GM23338 (cell line): ENCODE measurements around the gene GPR146. TPM values are rescaled to one million over a fixed set of nuclear protein-coding genes. Genes with fewer than 3 reads are reported as not detected.

ENCODE experiments used
- ATAC-seq: fragments of 200-7000 bp; cut with Tn5 transposase; 3 replicates; pipeline ENCODE4 v1.9.1; 2020
- DNase-seq: peaks from one replicate; pipeline ENCODE4 v3.0.0-alpha.2; 2015; ENCODE audit warnings: low spot score
- H2AFZ ChIP-seq: fragments of 200-600 bp; sonication (generic); 2 replicates; pipeline ENCODE4 v1.8.0; 2016; ENCODE audit warnings: antibody characterized with exemption, mild to moderate bottlenecking, moderate library complexity
- H3F3A ChIP-seq: fragments of 200-600 bp; sonication (generic); replicated peaks from 2 replicates; pipeline ENCODE4 v1.8.0; 2017; ENCODE audit warnings: antibody characterized with exemption, mixed run types, low read depth
- H3K27ac ChIP-seq: fragments of 200-600 bp; sonication (generic); 2 replicates; pipeline ENCODE4 v1.6.1; 2016; ENCODE audit warnings: low read depth
- H3K27me3 ChIP-seq: fragments of 200-600 bp; sonication (generic); 2 replicates; pipeline ENCODE4 v1.8.0; 2016; ENCODE audit warnings: mild to moderate bottlenecking, mixed run types, moderate library complexity; ENCODE audit not compliant: insufficient read depth
- H3K36me3 ChIP-seq: fragments of 200-600 bp; sonication (generic); 2 replicates; pipeline ENCODE4 v1.8.0; 2016; ENCODE audit warnings: mild to moderate bottlenecking; ENCODE audit not compliant: insufficient read depth
- H3K4me1 ChIP-seq: fragments of 200-600 bp; sonication (generic); 2 replicates; pipeline ENCODE4 v1.8.0; 2016; ENCODE audit warnings: mild to moderate bottlenecking, moderate library complexity; ENCODE audit not compliant: insufficient read depth
- H3K4me2 ChIP-seq: fragments of 200-600 bp; sonication (generic); 2 replicates; pipeline ENCODE4 v1.7.1; 2017; ENCODE audit warnings: mixed run types
- H3K4me3 ChIP-seq: fragments of 200-600 bp; sonication (generic); 2 replicates; pipeline ENCODE4 v1.6.1; 2016; ENCODE audit warnings: mixed run types
- H3K79me2 ChIP-seq: fragments of 200-600 bp; sonication (generic); replicated peaks from 2 replicates; pipeline ENCODE4 v1.8.0; 2017; ENCODE audit warnings: mild to moderate bottlenecking; ENCODE audit not compliant: insufficient read depth
- H3K9me2 ChIP-seq: fragments of 200-600 bp; sonication (generic); 2 replicates; pipeline ENCODE4 v1.8.0; 2017; ENCODE audit not compliant: insufficient read depth
- H4K20me1 ChIP-seq: fragments of 200-600 bp; sonication (generic); replicated peaks from 2 replicates; pipeline ENCODE4 v1.8.0; 2017; ENCODE audit warnings: mild to moderate bottlenecking; ENCODE audit not compliant: insufficient read depth
- H3K27ac Mint-ChIP-seq: 2 replicates; pipeline ENCODE4 v1.8.0; 2020; ENCODE audit warnings: inconsistent platforms, mild to moderate bottlenecking, moderate library complexity, mixed read lengths
- H3K27me3 Mint-ChIP-seq: 3 replicates; pipeline ENCODE4 v1.8.0; 2022; ENCODE audit warnings: low read depth, mild to moderate bottlenecking, moderate library complexity, mixed read lengths, inconsistent platforms; ENCODE audit not compliant: insufficient read depth, poor library complexity
- H3K36me3 Mint-ChIP-seq: 3 replicates; pipeline ENCODE4 v1.8.0; 2021; ENCODE audit warnings: low read depth, mild to moderate bottlenecking, inconsistent platforms, moderate library complexity, mixed read lengths
- H3K4me1 Mint-ChIP-seq: 3 replicates; pipeline ENCODE4 v1.8.0; 2020; ENCODE audit warnings: mild to moderate bottlenecking, inconsistent platforms, mixed read lengths
- H3K4me3 Mint-ChIP-seq: 3 replicates; pipeline ENCODE4 v1.8.0; 2021; ENCODE audit warnings: moderate library complexity, mild to moderate bottlenecking, inconsistent platforms, mixed read lengths
- H3K9me3 Mint-ChIP-seq: 3 replicates; pipeline ENCODE4 v1.8.0; 2020; ENCODE audit warnings: moderate library complexity, mild to moderate bottlenecking, inconsistent platforms, mixed read lengths
- CREB1 ChIP-seq: fragments of 250-450 bp; sonication (Bioruptor Pico); IDR thresholded peaks from 2 replicates; pipeline ENCODE4 v1.5.0; 2020; ENCODE audit warnings: low read depth, mild to moderate bottlenecking, moderate library complexity
- EZH2 ChIP-seq: fragments of 200-600 bp; sonication (generic); IDR thresholded peaks from one replicate; pipeline ENCODE4 v1.8.0; 2017; ENCODE audit warnings: antibody characterized with exemption, mild to moderate bottlenecking, low read depth; ENCODE audit not compliant: unreplicated experiment
- EZH2phosphoT487 ChIP-seq: fragments of 200-600 bp; sonication (generic); IDR thresholded peaks from one replicate; pipeline ENCODE4 v1.8.1; 2018; ENCODE audit warnings: antibody characterized with exemption; ENCODE audit not compliant: unreplicated experiment
- JUNB ChIP-seq: IDR thresholded peaks from one replicate; pipeline ENCODE4 v1.6.1; 2016; ENCODE audit warnings: antibody characterized with exemption; ENCODE audit not compliant: unreplicated experiment
- NANOG ChIP-seq: IDR thresholded peaks from 2 replicates; pipeline ENCODE4 v1.6.1; 2016; ENCODE audit warnings: antibody characterized with exemption, borderline replicate concordance
- POLR2AphosphoS5 ChIP-seq: IDR thresholded peaks from 2 replicates; pipeline ENCODE4 v1.6.1; 2016; ENCODE audit warnings: antibody characterized with exemption, low read depth
- STAT1 ChIP-seq: IDR thresholded peaks from one replicate; pipeline ENCODE4 v1.6.1; 2016; ENCODE audit warnings: antibody characterized with exemption; ENCODE audit not compliant: unreplicated experiment
- ZNF114 ChIP-seq: fragments of 250-450 bp; sonication (Bioruptor Pico); IDR thresholded peaks from 2 replicates; pipeline ENCODE4 v1.5.0; 2020; ENCODE audit warnings: mild to moderate bottlenecking, moderate library complexity
- ZNF331 ChIP-seq: fragments of 250-450 bp; sonication (Bioruptor Pico); IDR thresholded peaks from 2 replicates; pipeline ENCODE4 v1.5.0; 2020; ENCODE audit warnings: low read depth, mild to moderate bottlenecking, moderate library complexity
- polyA plus RNA-seq: library from polyadenylated mRNA; unstranded; fragments of >200 nt; fragmentation: Nextera tagmentation; extraction: Ambion mirVana; gene quantifications from 2 replicates; pipeline ENCODE4 v1.2.1, GENCODE V29; 2016
- total RNA-seq: library from RNA; depleted of rRNA; stranded (reverse); fragments of >200 nt; shearing (Covaris generic); gene quantifications from 2 replicates; pipeline ENCODE4 v1.2.3, GENCODE V29; 2014
- TF ChIP-seq, protein P1 (sequence below): IDR thresholded peaks from one replicate; pipeline ENCODE4 v1.6.1; 2018; ENCODE audit warnings: antibody characterized with exemption; ENCODE audit not compliant: unreplicated experiment
- TF ChIP-seq, protein P2 (sequence below), 2 experiments: fragments of 200-600 bp in 1 of 2; sonication (generic) in 1 of 2; conservative IDR thresholded peaks; 2 replicates each; pipeline versions ENCODE4 v1.5.1 to v1.6.1; 2016 to 2017; ENCODE audit warnings: antibody characterized with exemption in 2 of 2, low read depth in 2 of 2, mild to moderate bottlenecking in 2 of 2, moderate library complexity in 1 of 2
- TF ChIP-seq, protein P3 (sequence below): IDR thresholded peaks from 2 replicates; pipeline ENCODE4 v1.6.1; 2016; ENCODE audit warnings: antibody characterized with exemption
- TF ChIP-seq, protein P4 (sequence below): fragments of 250-450 bp; sonication (Bioruptor Pico); IDR thresholded peaks from 2 replicates; pipeline ENCODE4 v1.5.0; 2020; ENCODE audit warnings: mild to moderate bottlenecking, moderate library complexity

Gene GPR146
- total and polyA plus RNA-seq, 2 experiments from 2014 or later: 0.28 to 0.37 TPM

DNA sequence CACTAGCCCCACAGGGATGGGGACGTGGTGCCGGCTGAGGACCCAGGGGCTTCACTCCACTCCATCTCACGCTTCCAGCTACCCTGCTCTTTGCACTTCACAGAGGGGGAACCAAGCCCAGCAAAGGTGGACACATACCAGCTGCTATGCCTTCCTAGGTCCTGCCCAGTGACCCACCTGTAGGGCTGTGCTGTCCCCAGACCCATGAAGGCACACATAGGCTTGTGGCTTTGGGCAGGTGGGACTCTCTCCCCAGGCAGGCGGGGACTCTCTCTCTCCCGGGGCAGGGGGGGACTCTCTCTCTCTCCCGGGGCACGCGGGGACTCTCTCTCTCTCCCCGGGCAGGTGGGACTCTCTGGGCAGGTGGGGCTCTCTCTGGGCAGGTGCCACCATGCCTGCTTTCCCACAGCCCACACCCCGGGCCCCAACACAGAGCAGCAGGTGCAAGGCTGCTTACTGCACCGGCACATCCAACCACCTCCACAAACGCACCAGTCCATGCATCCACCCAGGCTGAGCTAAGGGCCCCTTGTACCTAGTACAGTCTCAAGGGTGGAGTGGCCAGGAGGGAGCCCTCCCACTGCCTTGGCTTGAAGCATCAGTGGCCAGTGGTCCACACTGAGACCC lies 13.8 kb upstream of the GPR146 start:
- no peak overlapping the region for H2AFZ ChIP-seq
- H3K27me3 ChIP-seq: no peaks in the 10 kb centered on the region
- peaks cover 4% of the 10 kb centered on the region; the same call in 1 of the 2 replicates for H3K79me2 ChIP-seq
- no peak for TF ChIP-seq POLR2AphosphoS5
- no peak for TF ChIP-seq EZH2
- no peak for TF ChIP-seq STAT1
- no peak for TF ChIP-seq ZNF114 (CRISPR knock-in tag)
- TF ChIP-seq, protein P1, sequence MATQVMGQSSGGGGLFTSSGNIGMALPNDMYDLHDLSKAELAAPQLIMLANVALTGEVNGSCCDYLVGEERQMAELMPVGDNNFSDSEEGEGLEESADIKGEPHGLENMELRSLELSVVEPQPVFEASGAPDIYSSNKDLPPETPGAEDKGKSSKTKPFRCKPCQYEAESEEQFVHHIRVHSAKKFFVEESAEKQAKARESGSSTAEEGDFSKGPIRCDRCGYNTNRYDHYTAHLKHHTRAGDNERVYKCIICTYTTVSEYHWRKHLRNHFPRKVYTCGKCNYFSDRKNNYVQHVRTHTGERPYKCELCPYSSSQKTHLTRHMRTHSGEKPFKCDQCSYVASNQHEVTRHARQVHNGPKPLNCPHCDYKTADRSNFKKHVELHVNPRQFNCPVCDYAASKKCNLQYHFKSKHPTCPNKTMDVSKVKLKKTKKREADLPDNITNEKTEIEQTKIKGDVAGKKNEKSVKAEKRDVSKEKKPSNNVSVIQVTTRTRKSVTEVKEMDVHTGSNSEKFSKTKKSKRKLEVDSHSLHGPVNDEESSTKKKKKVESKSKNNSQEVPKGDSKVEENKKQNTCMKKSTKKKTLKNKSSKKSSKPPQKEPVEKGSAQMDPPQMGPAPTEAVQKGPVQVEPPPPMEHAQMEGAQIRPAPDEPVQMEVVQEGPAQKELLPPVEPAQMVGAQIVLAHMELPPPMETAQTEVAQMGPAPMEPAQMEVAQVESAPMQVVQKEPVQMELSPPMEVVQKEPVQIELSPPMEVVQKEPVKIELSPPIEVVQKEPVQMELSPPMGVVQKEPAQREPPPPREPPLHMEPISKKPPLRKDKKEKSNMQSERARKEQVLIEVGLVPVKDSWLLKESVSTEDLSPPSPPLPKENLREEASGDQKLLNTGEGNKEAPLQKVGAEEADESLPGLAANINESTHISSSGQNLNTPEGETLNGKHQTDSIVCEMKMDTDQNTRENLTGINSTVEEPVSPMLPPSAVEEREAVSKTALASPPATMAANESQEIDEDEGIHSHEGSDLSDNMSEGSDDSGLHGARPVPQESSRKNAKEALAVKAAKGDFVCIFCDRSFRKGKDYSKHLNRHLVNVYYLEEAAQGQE: no peak
- no peak for TF ChIP-seq NANOG
- TF ChIP-seq, protein P2, sequence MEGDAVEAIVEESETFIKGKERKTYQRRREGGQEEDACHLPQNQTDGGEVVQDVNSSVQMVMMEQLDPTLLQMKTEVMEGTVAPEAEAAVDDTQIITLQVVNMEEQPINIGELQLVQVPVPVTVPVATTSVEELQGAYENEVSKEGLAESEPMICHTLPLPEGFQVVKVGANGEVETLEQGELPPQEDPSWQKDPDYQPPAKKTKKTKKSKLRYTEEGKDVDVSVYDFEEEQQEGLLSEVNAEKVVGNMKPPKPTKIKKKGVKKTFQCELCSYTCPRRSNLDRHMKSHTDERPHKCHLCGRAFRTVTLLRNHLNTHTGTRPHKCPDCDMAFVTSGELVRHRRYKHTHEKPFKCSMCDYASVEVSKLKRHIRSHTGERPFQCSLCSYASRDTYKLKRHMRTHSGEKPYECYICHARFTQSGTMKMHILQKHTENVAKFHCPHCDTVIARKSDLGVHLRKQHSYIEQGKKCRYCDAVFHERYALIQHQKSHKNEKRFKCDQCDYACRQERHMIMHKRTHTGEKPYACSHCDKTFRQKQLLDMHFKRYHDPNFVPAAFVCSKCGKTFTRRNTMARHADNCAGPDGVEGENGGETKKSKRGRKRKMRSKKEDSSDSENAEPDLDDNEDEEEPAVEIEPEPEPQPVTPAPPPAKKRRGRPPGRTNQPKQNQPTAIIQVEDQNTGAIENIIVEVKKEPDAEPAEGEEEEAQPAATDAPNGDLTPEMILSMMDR (conservative IDR thresholded peaks at IDR 0.05; ENCODE audit: low read depth in 2 of 2): no peak
- no peak for TF ChIP-seq CREB1 (CRISPR knock-in tag)
- TF ChIP-seq, protein P3, sequence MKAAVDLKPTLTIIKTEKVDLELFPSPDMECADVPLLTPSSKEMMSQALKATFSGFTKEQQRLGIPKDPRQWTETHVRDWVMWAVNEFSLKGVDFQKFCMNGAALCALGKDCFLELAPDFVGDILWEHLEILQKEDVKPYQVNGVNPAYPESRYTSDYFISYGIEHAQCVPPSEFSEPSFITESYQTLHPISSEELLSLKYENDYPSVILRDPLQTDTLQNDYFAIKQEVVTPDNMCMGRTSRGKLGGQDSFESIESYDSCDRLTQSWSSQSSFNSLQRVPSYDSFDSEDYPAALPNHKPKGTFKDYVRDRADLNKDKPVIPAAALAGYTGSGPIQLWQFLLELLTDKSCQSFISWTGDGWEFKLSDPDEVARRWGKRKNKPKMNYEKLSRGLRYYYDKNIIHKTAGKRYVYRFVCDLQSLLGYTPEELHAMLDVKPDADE: no peak
- no peak for TF ChIP-seq ZNF331 (CRISPR knock-in tag)
- TF ChIP-seq EZH2phosphoT487: no peak
- TF ChIP-seq, protein P4, sequence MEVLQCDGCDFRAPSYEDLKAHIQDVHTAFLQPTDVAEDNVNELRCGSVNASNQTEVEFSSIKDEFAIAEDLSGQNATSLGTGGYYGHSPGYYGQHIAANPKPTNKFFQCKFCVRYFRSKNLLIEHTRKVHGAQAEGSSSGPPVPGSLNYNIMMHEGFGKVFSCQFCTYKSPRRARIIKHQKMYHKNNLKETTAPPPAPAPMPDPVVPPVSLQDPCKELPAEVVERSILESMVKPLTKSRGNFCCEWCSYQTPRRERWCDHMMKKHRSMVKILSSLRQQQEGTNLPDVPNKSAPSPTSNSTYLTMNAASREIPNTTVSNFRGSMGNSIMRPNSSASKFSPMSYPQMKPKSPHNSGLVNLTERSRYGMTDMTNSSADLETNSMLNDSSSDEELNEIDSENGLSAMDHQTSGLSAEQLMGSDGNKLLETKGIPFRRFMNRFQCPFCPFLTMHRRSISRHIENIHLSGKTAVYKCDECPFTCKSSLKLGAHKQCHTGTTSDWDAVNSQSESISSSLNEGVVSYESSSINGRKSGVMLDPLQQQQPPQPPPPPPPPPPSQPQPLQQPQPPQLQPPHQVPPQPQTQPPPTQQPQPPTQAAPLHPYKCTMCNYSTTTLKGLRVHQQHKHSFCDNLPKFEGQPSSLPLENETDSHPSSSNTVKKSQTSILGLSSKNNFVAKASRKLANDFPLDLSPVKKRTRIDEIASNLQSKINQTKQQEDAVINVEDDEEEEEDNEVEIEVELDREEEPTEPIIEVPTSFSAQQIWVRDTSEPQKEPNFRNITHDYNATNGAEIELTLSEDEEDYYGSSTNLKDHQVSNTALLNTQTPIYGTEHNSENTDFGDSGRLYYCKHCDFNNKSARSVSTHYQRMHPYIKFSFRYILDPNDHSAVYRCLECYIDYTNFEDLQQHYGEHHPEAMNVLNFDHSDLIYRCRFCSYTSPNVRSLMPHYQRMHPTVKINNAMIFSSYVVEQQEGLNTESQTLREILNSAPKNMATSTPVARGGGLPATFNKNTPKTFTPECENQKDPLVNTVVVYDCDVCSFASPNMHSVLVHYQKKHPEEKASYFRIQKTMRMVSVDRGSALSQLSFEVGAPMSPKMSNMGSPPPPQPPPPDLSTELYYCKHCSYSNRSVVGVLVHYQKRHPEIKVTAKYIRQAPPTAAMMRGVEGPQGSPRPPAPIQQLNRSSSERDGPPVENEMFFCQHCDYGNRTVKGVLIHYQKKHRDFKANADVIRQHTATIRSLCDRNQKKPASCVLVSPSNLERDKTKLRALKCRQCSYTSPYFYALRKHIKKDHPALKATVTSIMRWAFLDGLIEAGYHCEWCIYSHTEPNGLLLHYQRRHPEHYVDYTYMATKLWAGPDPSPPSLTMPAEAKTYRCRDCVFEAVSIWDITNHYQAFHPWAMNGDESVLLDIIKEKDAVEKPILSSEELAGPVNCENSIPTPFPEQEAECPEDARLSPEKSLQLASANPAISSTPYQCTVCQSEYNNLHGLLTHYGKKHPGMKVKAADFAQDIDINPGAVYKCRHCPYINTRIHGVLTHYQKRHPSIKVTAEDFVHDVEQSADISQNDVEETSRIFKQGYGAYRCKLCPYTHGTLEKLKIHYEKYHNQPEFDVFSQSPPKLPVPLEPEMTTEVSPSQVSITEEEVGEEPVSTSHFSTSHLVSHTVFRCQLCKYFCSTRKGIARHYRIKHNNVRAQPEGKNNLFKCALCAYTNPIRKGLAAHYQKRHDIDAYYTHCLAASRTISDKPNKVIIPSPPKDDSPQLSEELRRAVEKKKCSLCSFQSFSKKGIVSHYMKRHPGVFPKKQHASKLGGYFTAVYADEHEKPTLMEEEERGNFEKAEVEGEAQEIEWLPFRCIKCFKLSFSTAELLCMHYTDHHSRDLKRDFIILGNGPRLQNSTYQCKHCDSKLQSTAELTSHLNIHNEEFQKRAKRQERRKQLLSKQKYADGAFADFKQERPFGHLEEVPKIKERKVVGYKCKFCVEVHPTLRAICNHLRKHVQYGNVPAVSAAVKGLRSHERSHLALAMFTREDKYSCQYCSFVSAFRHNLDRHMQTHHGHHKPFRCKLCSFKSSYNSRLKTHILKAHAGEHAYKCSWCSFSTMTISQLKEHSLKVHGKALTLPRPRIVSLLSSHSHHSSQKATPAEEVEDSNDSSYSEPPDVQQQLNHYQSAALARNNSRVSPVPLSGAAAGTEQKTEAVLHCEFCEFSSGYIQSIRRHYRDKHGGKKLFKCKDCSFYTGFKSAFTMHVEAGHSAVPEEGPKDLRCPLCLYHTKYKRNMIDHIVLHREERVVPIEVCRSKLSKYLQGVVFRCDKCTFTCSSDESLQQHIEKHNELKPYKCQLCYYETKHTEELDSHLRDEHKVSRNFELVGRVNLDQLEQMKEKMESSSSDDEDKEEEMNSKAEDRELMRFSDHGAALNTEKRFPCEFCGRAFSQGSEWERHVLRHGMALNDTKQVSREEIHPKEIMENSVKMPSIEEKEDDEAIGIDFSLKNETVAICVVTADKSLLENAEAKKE (CRISPR knock-in tag): no peak
- TF ChIP-seq JUNB: no peak
- no peak overlapping the region for H3K4me2 ChIP-seq
- peaks cover 8% of the 10 kb centered on the region for H4K20me1 ChIP-seq
- Mint-ChIP-seq H3K4me1 (peaks cover 5% of the 10 kb centered on the region; the same call in 2 of the 3 replicates), H3K36me3 (peaks cover 19% of the 10 kb centered on the region), H3K27ac (no peak overlapping the region), H3K27me3 (peaks cover 18% of the 10 kb centered on the region), H3K9me3 (peaks cover 7% of the 10 kb centered on the region), H3K4me3 (no peak overlapping the region)
- ATAC-seq (no peak), DNase-seq (no peak)
- H3K4me3 ChIP-seq: no peak overlapping the region
- no peaks in the 10 kb centered on the region; the same call in 1 of the 2 replicates for H3K4me1 ChIP-seq
- H3K9me2 ChIP-seq: no peaks in the 10 kb centered on the region
- no peak overlapping the region for H3K27ac ChIP-seq
- H3F3A ChIP-seq: peaks cover 5% of the 10 kb centered on the region; the same call in 1 of the 2 replicates
- no peaks in the 10 kb centered on the region for H3K36me3 ChIP-seq
